GM18502 (cell line): Measurements from ENCODE around the gene PAX2.

Source experiments
- ATAC-seq: cut with Tn5 transposase; IDR thresholded peaks from one replicate; pipeline ENCODE4 v1.9.1; 2021; ENCODE audit warnings: mild to moderate bottlenecking; ENCODE audit not compliant: unreplicated experiment, poor library complexity

The PAX2 gene

GRCh38 chr10:100868382-100868781 is 123.0 kb downstream of the PAX2 start:
- no peak for ATAC-seq

- ATAC-seq = no peak
Observed at GRCh38 chr10:100869399-100869798, 124.0 kb downstream of the PAX2 start.

- no peak for ATAC-seq
Observed at GRCh38 chr10:100872034-100872791, 126.8 kb downstream of the PAX2 start.

- no peak for ATAC-seq
Observed at GRCh38 chr10:100873146-100873826, 127.9 kb downstream of the PAX2 start.

GRCh38 chr10:100873827-100874326 is 128.5 kb downstream of the PAX2 start:
- ATAC-seq = no peak

GRCh38 chr10:100874702-100875483 is 129.5 kb downstream of the PAX2 start:
- ATAC-seq = no peak

- no peak for ATAC-seq
Observed at GRCh38 chr10:100875484-100876166, 130.2 kb downstream of the PAX2 start.

- no peak for ATAC-seq
Observed at GRCh38 chr10:100876585-100877460, 131.4 kb downstream of the PAX2 start.

- no peak for ATAC-seq
Observed at GRCh38 chr10:100877461-100877850, 132.1 kb downstream of the PAX2 start.

- ATAC-seq = no peak
Observed at GRCh38 chr10:100878291-100878910, 133.0 kb downstream of the PAX2 start.
